GM19193 (cell line): ENCODE results near the gene CCL25.

Experiments
- POLR2A ChIP-seq: IDR thresholded peaks from 4 replicates; pipeline ENCODE4 v1.6.1; 2011; ENCODE audit not compliant: insufficient read depth, insufficient read length; ENCODE audit errors: extremely low read depth

CCL25 gene

DNA sequence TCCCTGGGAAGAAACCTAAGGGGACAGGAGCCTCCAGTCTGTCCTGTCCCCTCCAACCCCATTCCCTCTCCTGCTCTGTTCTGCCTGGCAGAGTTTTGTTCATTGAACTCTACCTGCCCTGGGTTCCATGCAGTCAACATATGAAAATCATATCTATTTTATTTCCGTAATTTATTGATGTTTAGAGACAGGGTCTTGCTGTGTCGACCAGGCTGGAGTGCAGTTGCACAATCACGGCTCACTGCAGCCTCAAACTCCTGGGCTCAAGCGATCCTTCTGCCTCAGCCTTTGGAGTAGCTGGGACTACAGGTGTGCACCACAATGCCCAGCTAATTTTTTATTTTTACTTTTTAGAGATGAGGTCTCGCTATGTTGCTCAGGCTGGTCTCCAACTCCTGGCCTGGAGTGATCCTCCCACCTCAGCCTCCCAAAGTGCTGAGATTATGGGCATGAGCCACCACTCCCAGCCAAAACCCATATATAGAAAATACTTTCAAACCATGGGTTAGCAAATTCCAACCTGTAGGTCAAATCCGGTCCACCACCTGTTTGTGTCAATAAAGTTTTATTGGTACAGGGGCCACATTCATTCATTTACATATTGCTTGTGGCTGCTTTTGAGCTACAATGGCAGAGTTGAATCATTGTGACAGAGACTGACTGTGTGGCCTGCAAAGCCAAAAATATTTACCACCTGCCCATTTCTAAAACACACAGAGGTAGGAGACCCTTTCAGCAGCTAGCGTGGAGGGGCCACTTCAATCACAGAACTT lies 57.5 kb downstream of the CCL25 start:
- no peak for TF ChIP-seq POLR2A

DNA sequence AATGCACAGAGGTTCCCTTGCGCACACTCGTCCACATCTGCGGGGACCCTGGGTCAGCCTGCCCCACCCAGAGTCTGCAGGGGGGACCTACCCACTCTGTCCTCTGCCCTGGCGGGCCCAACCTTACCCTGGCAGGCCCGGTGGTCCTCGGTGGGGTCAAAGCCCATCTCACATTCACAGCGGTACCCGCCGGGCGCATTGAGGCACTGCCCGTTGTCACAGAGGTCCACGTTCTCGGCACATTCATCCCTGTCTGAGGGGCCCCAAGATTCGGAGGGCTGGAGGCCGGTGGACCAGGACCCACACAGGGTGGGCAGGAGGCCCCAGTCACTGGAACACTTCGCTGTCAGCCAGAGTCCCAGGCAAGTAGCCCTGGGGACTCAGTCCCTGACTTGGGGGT lies 58.4 kb downstream of the CCL25 start:
- TF ChIP-seq POLR2A: no peak

DNA sequence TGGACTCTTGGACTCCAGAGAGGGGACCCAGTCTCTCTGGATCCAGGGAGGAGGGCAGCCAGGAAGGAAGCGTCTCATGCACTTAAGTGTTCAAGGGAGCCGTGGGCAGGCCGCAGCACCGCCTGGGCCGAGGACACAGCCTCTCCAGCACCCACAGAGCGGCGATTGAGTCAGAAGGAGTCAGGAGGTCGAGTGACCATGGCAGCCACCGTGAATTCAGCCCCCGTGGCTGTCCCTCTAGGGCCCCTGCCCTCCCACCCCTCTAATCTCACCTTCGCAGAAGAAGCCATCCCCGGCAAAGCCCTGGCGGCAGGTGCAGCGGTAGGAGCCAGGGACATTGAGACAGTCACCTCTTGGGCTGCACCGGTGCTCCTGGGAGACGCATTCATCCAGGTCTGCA lies 58.8 kb downstream of the CCL25 start:
- no peak for TF ChIP-seq POLR2A
